HUES64 (cell line): Measurements from ENCODE around the gene PCYT1A.

Experiments
- H3K27ac ChIP-seq: 2 replicates; pipeline ENCODE4 v1.7.0; 2013; ENCODE audit warnings: low read depth, low read length, inconsistent platforms
- H3K27me3 ChIP-seq: 2 replicates; pipeline ENCODE4 v1.6.1; 2013; ENCODE audit warnings: mild to moderate bottlenecking, low read length; ENCODE audit not compliant: insufficient read depth
- H3K36me3 ChIP-seq: 2 replicates; pipeline ENCODE4 v1.6.1; 2013; ENCODE audit warnings: mild to moderate bottlenecking, low read length; ENCODE audit not compliant: insufficient read depth
- H3K4me1 ChIP-seq: 2 replicates; pipeline ENCODE4 v1.6.1; 2013; ENCODE audit warnings: mild to moderate bottlenecking, low read length, moderate library complexity; ENCODE audit not compliant: insufficient read depth
- H3K4me3 ChIP-seq: 2 replicates; pipeline ENCODE4 v1.5.1; 2013; ENCODE audit warnings: mild to moderate bottlenecking, low read length, moderate library complexity
- H3K9ac ChIP-seq: 2 replicates; pipeline ENCODE4 v1.6.1; 2013; ENCODE audit warnings: mild to moderate bottlenecking, low read depth, low read length
- H3K9me3 ChIP-seq: 2 replicates; pipeline ENCODE4 v1.6.1; 2013; ENCODE audit warnings: low read depth, low read length; ENCODE audit not compliant: insufficient read depth
- WGBS: fragments of 150-250, 120-280 bp; methylation state at CpG from one replicate; pipeline ENCODE4 v1.1.7; 2013; ENCODE audit warnings: missing lambda C conversion rate; 5-methylcytosine and 5-hydroxymethylcytosine counted together

Gene PCYT1A

GRCh38 chr3:196284396-196284795, 3.1 kb downstream of the PCYT1A start:
- Histone ChIP-seq H3K36me3 (no peaks in the 10 kb centered on the region; the same call in 1 of the 2 replicates), H3K9me3 (no peaks in the 10 kb centered on the region), H3K4me3 (no peak overlapping the region), H3K27ac (no peak overlapping the region), H3K9ac (no peak overlapping the region), H3K4me1 (peaks cover 16% of the 10 kb centered on the region), H3K27me3 (no peaks in the 10 kb centered on the region)
- 67% methylated on average over 3 of the region's 3 CpGs for WGBS

- Histone ChIP-seq H3K4me3 (no peak overlapping the region), H3K9ac (no peak overlapping the region), H3K27me3 (no peaks in the 10 kb centered on the region), H3K4me1 (peaks cover 16% of the 10 kb centered on the region), H3K36me3 (no peaks in the 10 kb centered on the region; the same call in 1 of the 2 replicates), H3K9me3 (no peaks in the 10 kb centered on the region), H3K27ac (no peak overlapping the region)
- 92% methylated on average over 4 of the region's 4 CpGs for WGBS
These were observed 5.6 kb downstream of the PCYT1A start for GRCh38 chr3:196281962-196282361.

GRCh38 chr3:196280689-196281440, 6.7 kb downstream of the PCYT1A start:
- Histone ChIP-seq H3K27ac (no peak overlapping the region), H3K36me3 (no peaks in the 10 kb centered on the region; the same call in 1 of the 2 replicates)
- 92% methylated on average over 7 of the region's 7 CpGs for WGBS

GRCh38 chr3:196275126-196275525, 12.4 kb downstream of the PCYT1A start:
- H3K4me1 ChIP-seq = no peaks in the 10 kb centered on the region
- H3K9me3 ChIP-seq = peaks cover 21% of the 10 kb centered on the region
- no peaks in the 10 kb centered on the region for H3K27me3 ChIP-seq
- 95% methylated on average over 4 of the region's 5 CpGs for WGBS
- peaks cover 24% of the 10 kb centered on the region for H3K36me3 ChIP-seq
- H3K9ac ChIP-seq = no peak overlapping the region
- no peak overlapping the region for H3K27ac ChIP-seq
- no peak overlapping the region for H3K4me3 ChIP-seq

More at GRCh38 chr3:196280689-196281440, 6.7 kb downstream of the PCYT1A start:
- Histone ChIP-seq H3K9me3 (no peaks in the 10 kb centered on the region), H3K27me3 (no peaks in the 10 kb centered on the region), H3K4me1 (peaks cover 16% of the 10 kb centered on the region), H3K4me3 (no peak overlapping the region), H3K9ac (no peak overlapping the region)

GRCh38 chr3:196274585-196274984, 12.9 kb downstream of the PCYT1A start:
- H3K4me3 ChIP-seq = no peak overlapping the region
- H3K4me1 ChIP-seq = no peaks in the 10 kb centered on the region
- WGBS = 95% methylated on average over 5 of the region's 5 CpGs
- H3K9me3 ChIP-seq = peaks cover 21% of the 10 kb centered on the region
- peaks cover 27% of the 10 kb centered on the region for H3K36me3 ChIP-seq
- H3K27me3 ChIP-seq = no peaks in the 10 kb centered on the region
- H3K27ac ChIP-seq = no peak overlapping the region
- no peak overlapping the region for H3K9ac ChIP-seq

- Histone ChIP-seq H3K9ac (no peak overlapping the region), H3K9me3 (peaks cover 21% of the 10 kb centered on the region), H3K4me1 (no peaks in the 10 kb centered on the region), H3K27me3 (no peaks in the 10 kb centered on the region), H3K36me3 (peaks cover 37% of the 10 kb centered on the region), H3K4me3 (no peak overlapping the region), H3K27ac (no peak overlapping the region)
- 96% methylated on average over 12 of the region's 12 CpGs for WGBS
These were observed 13.9 kb downstream of the PCYT1A start for GRCh38 chr3:196273655-196274054.

- H3K9ac ChIP-seq = no peak overlapping the region
- H3K27me3 ChIP-seq = no peaks in the 10 kb centered on the region
- H3K4me3 ChIP-seq = no peak overlapping the region
- peaks cover 38% of the 10 kb centered on the region for H3K36me3 ChIP-seq
- 96% methylated on average over 14 of the region's 14 CpGs for WGBS
- peaks cover 4% of the 10 kb centered on the region for H3K4me1 ChIP-seq
- no peak overlapping the region for H3K27ac ChIP-seq
- H3K9me3 ChIP-seq = peaks cover 21% of the 10 kb centered on the region
These were observed 14.7 kb downstream of the PCYT1A start for GRCh38 chr3:196272826-196273225.

GRCh38 chr3:196270499-196270898, 17.0 kb downstream of the PCYT1A start:
- peaks cover 4% of the 10 kb centered on the region for H3K4me1 ChIP-seq
- H3K27me3 ChIP-seq = no peaks in the 10 kb centered on the region
- H3K4me3 ChIP-seq = no peak overlapping the region
- H3K27ac ChIP-seq = no peak overlapping the region
- 94% methylated on average over 5 of the region's 5 CpGs for WGBS
- peaks cover 21% of the 10 kb centered on the region for H3K9me3 ChIP-seq
- H3K36me3 ChIP-seq = peaks cover 50% of the 10 kb centered on the region
- H3K9ac ChIP-seq = no peak overlapping the region

GRCh38 chr3:196268284-196269163, 19.0 kb downstream of the PCYT1A start:
- Histone ChIP-seq H3K9me3 (peaks cover 8% of the 10 kb centered on the region; the same call in 1 of the 2 replicates), H3K36me3 (peaks cover 44% of the 10 kb centered on the region), H3K4me1 (peaks cover 4% of the 10 kb centered on the region), H3K27me3 (no peaks in the 10 kb centered on the region), H3K27ac (peak overlapping the region; percentile 88), H3K9ac (peak overlapping the region; percentile 42; the same call in 1 of the 2 replicates), H3K4me3 (no peak overlapping the region)
- WGBS = 87% methylated on average over 8 of the region's 9 CpGs

GRCh38 chr3:196263819-196264218, 23.7 kb downstream of the PCYT1A start:
- Histone ChIP-seq H3K9ac (no peak overlapping the region), H3K4me3 (no peak overlapping the region), H3K9me3 (peaks cover 4% of the 10 kb centered on the region; the same call in 1 of the 2 replicates), H3K27ac (no peak overlapping the region), H3K36me3 (peaks cover 22% of the 10 kb centered on the region), H3K4me1 (peaks cover 13% of the 10 kb centered on the region), H3K27me3 (no peaks in the 10 kb centered on the region)
- 93% methylated on average over 7 of the region's 7 CpGs for WGBS

GRCh38 chr3:196260784-196261183, 26.7 kb downstream of the PCYT1A start:
- no peak overlapping the region for H3K9ac ChIP-seq
- no peak overlapping the region for H3K27ac ChIP-seq
- H3K4me1 ChIP-seq = peaks cover 9% of the 10 kb centered on the region
- H3K4me3 ChIP-seq = no peak overlapping the region
- peaks cover 18% of the 10 kb centered on the region for H3K36me3 ChIP-seq
- H3K9me3 ChIP-seq = peaks cover 4% of the 10 kb centered on the region; the same call in 1 of the 2 replicates
- H3K27me3 ChIP-seq = no peaks in the 10 kb centered on the region
- 94% methylated on average over 3 of the region's 4 CpGs for WGBS
